Endothelial cell of umbilical vein (primary cell): ENCODE data around the gene HUS1. TPM values are rescaled to one million over a fixed set of nuclear protein-coding genes. Genes with fewer than 3 reads are reported as not detected.
"Not testable (repeated sequence)": the region's sequence is repeated elsewhere in the genome, so short reads cannot be mapped to it uniquely, and the experiment has no call there.

Source experiments
- BruUV-seq: library from RNA; stranded (reverse); fragments of 400-500 nt; replicated peaks from 2 replicates; lab custom pipeline; 2021; lab: Mats Ljungman, UMichigan
- CTCF ChIA-PET: fragments of 300-600, 350-600 bp; sonication (Branson Sonifier 250); formaldehyde crosslinking; loops from one replicate; lab custom pipeline; 2021; ENCODE audit warnings: antibody characterized with exemption, inconsistent platforms; lab: Charles Lee
- POLR2A ChIA-PET: fragments of 300-600, 350-600 bp; sonication (Branson Sonifier 250); formaldehyde crosslinking; loops from one replicate; lab custom pipeline; 2021; ENCODE audit warnings: antibody characterized with exemption, inconsistent platforms; lab: Charles Lee
- DNase-seq: peaks from one replicate; pipeline ENCODE4 v3.0.0-alpha.2; 2011; ENCODE audit warnings: low read depth, low spot score
- FAIRE-seq: peaks from 2 replicates; lab custom pipeline; 2011; peaks lifted over from hg19 to GRCh38; lab: Jason Lieb, UNC
- H2AFZ ChIP-seq: 2 replicates; pipeline ENCODE4 v1.6.0; 2012; ENCODE audit warnings: low read depth, low read length, control low read depth, inconsistent platforms
- H3K27ac ChIP-seq: 2 replicates; pipeline ENCODE4 v1.5.1; 2011; ENCODE audit warnings: low read depth, mild to moderate bottlenecking, control low read depth, low read length, moderate library complexity; ENCODE audit not compliant: insufficient read depth
- H3K27me3 ChIP-seq, 2 experiments: 2 replicates each; pipeline versions ENCODE4 v1.6.0 to v1.6.1; 2011; ENCODE audit warnings: low read length in 2 of 2, mixed read lengths in 1 of 2; ENCODE audit not compliant: control insufficient read depth in 2 of 2, insufficient read depth in 2 of 2
- H3K36me3 ChIP-seq, 2 experiments: 2 replicates in 1 of 2; 3 replicates in 1 of 2; pipeline ENCODE4 v1.5.1; 2011; ENCODE audit warnings: low read length in 2 of 2, mild to moderate bottlenecking in 1 of 2, moderate library complexity in 1 of 2; ENCODE audit not compliant: control insufficient read depth in 2 of 2, insufficient read depth in 2 of 2; ENCODE audit errors: extremely low read depth in 1 of 2
- H3K4me1 ChIP-seq: 3 replicates; pipeline ENCODE4 v1.5.1; 2011; ENCODE audit warnings: mild to moderate bottlenecking, low read length; ENCODE audit not compliant: control insufficient read depth, insufficient read depth; ENCODE audit errors: extremely low read depth
- H3K4me2 ChIP-seq: 2 replicates; pipeline ENCODE4 v1.6.1; 2011; ENCODE audit warnings: low read length, control low read depth, mixed read lengths; ENCODE audit not compliant: insufficient read depth
- H3K4me3 ChIP-seq, 3 experiments: fragments of 200-600 bp in 1 of 3; sonication (generic), shearing (Covaris generic) in 1 of 3; replicated peaks in 1 of 3; 2 replicates each; pipeline ENCODE4 v1.5.1; 2011 to 2016; ENCODE audit warnings: control low read depth in 3 of 3, low read length in 3 of 3, mild to moderate bottlenecking in 2 of 3, inconsistent platforms in 1 of 3, low read depth in 1 of 3, moderate library complexity in 1 of 3; ENCODE audit not compliant: insufficient read depth in 1 of 3
- H3K79me2 ChIP-seq: 2 replicates; pipeline ENCODE4 v1.6.0; 2012; ENCODE audit warnings: low read length, inconsistent platforms; ENCODE audit not compliant: control insufficient read depth, insufficient read depth
- H3K9ac ChIP-seq: replicated peaks from 2 replicates; pipeline ENCODE3; 2011; ENCODE audit warnings: low read length, control low read depth; ENCODE audit not compliant: insufficient read depth; ENCODE audit errors: extremely low read depth
- H3K9me1 ChIP-seq: replicated peaks from 3 replicates; pipeline ENCODE4 v1.6.0; 2011; ENCODE audit warnings: mild to moderate bottlenecking, low read length; ENCODE audit not compliant: control insufficient read depth, insufficient read depth; ENCODE audit errors: extremely low read depth
- H3K9me3 ChIP-seq: replicated peaks from 2 replicates; pipeline ENCODE4 v1.5.1; 2012; ENCODE audit warnings: low read length, inconsistent platforms; ENCODE audit not compliant: control insufficient read depth, insufficient read depth
- H4K20me1 ChIP-seq: replicated peaks from 2 replicates; pipeline ENCODE3; 2011; ENCODE audit warnings: mild to moderate bottlenecking, low read length; ENCODE audit not compliant: control insufficient read depth, insufficient read depth; ENCODE audit errors: extremely low read depth
- CTCF ChIP-seq, 2 donors: IDR thresholded peaks; 1 replicate in 1 of 2; 2 replicates in 1 of 2; pipeline ENCODE4 v1.5.1; 2011; ENCODE audit warnings: low read length in 2 of 2, mild to moderate bottlenecking in 2 of 2, moderate library complexity in 2 of 2, control low read depth in 1 of 2, inconsistent platforms in 1 of 2, low read depth in 1 of 2; ENCODE audit not compliant: insufficient read depth in 1 of 2; ENCODE audit errors: extremely low read depth in 1 of 2
- EZH2 ChIP-seq: IDR thresholded peaks from 2 replicates; pipeline ENCODE4 v1.6.1; 2012; ENCODE audit warnings: borderline replicate concordance, low read depth, mild to moderate bottlenecking, moderate library complexity, low read length, inconsistent platforms; ENCODE audit not compliant: severe bottlenecking
- FOS ChIP-seq: IDR thresholded peaks from 2 replicates; pipeline ENCODE4 v1.6.1; 2011; ENCODE audit warnings: mild to moderate bottlenecking, low read length, moderate library complexity, borderline replicate concordance; ENCODE audit not compliant: insufficient read depth
- GATA2 ChIP-seq: IDR thresholded peaks from 2 replicates; pipeline ENCODE4 v1.7.0; 2011; ENCODE audit warnings: low read depth, mild to moderate bottlenecking, moderate library complexity, mixed read lengths, low read length; ENCODE audit not compliant: insufficient read length, insufficient read depth
- JUN ChIP-seq: IDR thresholded peaks from 2 replicates; pipeline ENCODE4 v1.6.1; 2011; ENCODE audit warnings: borderline replicate concordance, low read depth; ENCODE audit not compliant: insufficient read length, insufficient read depth
- MAX ChIP-seq: IDR thresholded peaks from 2 replicates; pipeline ENCODE4 v1.6.1; 2011; ENCODE audit not compliant: insufficient read depth, insufficient read length
- MYC ChIP-seq: IDR thresholded peaks from one replicate; pipeline ENCODE4 v1.6.1; 2011; ENCODE audit warnings: mild to moderate bottlenecking, low read depth, low read length
- POLR2A ChIP-seq: IDR thresholded peaks from 2 replicates; pipeline ENCODE4 v1.6.1; 2012; ENCODE audit warnings: low read depth, mild to moderate bottlenecking, control low read depth, low read length
- POLR2AphosphoS5 ChIP-seq: IDR thresholded peaks from 2 replicates; pipeline ENCODE4 v1.6.1; 2012; ENCODE audit warnings: low read depth, mild to moderate bottlenecking, control low read depth, low read length, moderate library complexity; ENCODE audit not compliant: insufficient read depth
- dilution Hi-C: fragments of 300-500 bp; cut with MboI; formaldehyde crosslinking; loops from one replicate; pipeline ENCODE4 v1.15.0; 2019; ENCODE audit warnings: low sequenced_read_pairs; ENCODE audit not compliant: extremely low pct_ligation_motif_present
- intact Hi-C: fragments of 100-400 bp; cut with micrococcal nuclease; formaldehyde crosslinking; loops from one replicate; pipeline ENCODE4 v1.10.0; 2022
- polyA plus RNA-seq, 4 experiments: library from polyadenylated mRNA; depleted of rRNA in 3 of 4; stranded (reverse) in 3 of 4; unstranded in 1 of 4; fragments of >200 nt; gene quantifications; 2 replicates each; pipeline versions ENCODE4 v1.2.1 to v1.2.3, GENCODE V29; 2011 to 2012; ENCODE audit warnings: missing spikeins in 1 of 4
- total RNA-seq: library from RNA; stranded (reverse); gene quantifications from 2 replicates; pipeline ENCODE4 v1.2.3, GENCODE V29; 2021

HUS1 gene
- total and polyA plus RNA-seq, 2 donors (not counting 3 experiments of a cell fraction or from before 2014, with no cell fraction given): 21.4 to 49.7 TPM

GRCh38 chr7:47990592-47990991 lies 11.2 kb upstream of the HUS1 start:
- no peak for DNase-seq
- Histone ChIP-seq H3K4me3 (no peak overlapping the region), H3K27me3 (no peaks in the 10 kb centered on the region), H4K20me1 (no peaks in the 10 kb centered on the region), H2AFZ (no peak overlapping the region), H3K36me3 (no peaks in the 10 kb centered on the region), H3K27ac (no peak overlapping the region), H3K4me2 (no peak overlapping the region), H3K4me1 (peaks cover 7% of the 10 kb centered on the region), H3K79me2 (no peaks in the 10 kb centered on the region), H3K9ac (no peak overlapping the region), H3K9me1 (no peaks in the 10 kb centered on the region), H3K9me3 (no peaks in the 10 kb centered on the region)
- TF ChIP-seq MYC: no peak
- no peak for TF ChIP-seq JUN
- TF ChIP-seq GATA2: no peak
- no peak for TF ChIP-seq POLR2A
- TF ChIP-seq CTCF (IDR thresholded peaks at IDR 0.05; ENCODE audit: extremely low read depth in 1 of 2, insufficient read depth in 1 of 2, low read depth in 1 of 2, low read length in 2 of 2): no peak
- no peak for TF ChIP-seq POLR2AphosphoS5
- TF ChIP-seq MAX: no peak
- no peak for TF ChIP-seq FOS
- no peak for TF ChIP-seq EZH2
- ChIA-PET CTCF (interaction anchor here (1.1 to 2.4 kb wide), 6 partner anchors 27 to 164 kb away, joined by 3 to 137 read pairs (median 16); no protein-coding TSS in a partner anchor), POLR2A (interaction anchor here (0.6 kb wide), 1 partner anchor 106 kb away, joined by 3 read pairs; no protein-coding TSS in a partner anchor)
- no TSS peak for BruUV-seq
- dilution Hi-C loops (no loop called here), intact Hi-C loops (no loop called here)
- no peak for FAIRE-seq

GRCh38 chr7:47989607-47990400 lies 10.4 kb upstream of the HUS1 start:
- H3K9me3 ChIP-seq, H4K20me1 ChIP-seq, POLR2A ChIA-PET, dilution Hi-C loops, FAIRE-seq, H3K79me2 ChIP-seq, H3K27ac ChIP-seq, H3K27me3 ChIP-seq, H3K9me1 ChIP-seq, H3K9ac ChIP-seq, DNase-seq, H3K4me3 ChIP-seq, H3K4me1 ChIP-seq, H3K36me3 ChIP-seq, BruUV-seq, H3K4me2 ChIP-seq, H2AFZ ChIP-seq, intact Hi-C loops: not testable (repeated sequence)
- CTCF ChIA-PET: interaction anchor here (0.6 to 3.1 kb wide), 11 partner anchors 10 to 724 kb away, joined by 3 to 137 read pairs (median 4); partner anchors contain the start of gene HUS1
